K562 (cell line): Measurements from ENCODE around the gene EPN3. TPM values are rescaled to one million over a fixed set of nuclear protein-coding genes. Genes with fewer than 3 reads are reported as not detected.

Experiments
- BMI1 ChIP-seq: fragments of 150-350 bp; IDR thresholded peaks from 2 replicates; pipeline ENCODE4 v1.6.1; 2014; ENCODE audit warnings: low read length
- CHD1 ChIP-seq: fragments of 200-600 bp; sonication (generic); IDR thresholded peaks from one replicate; pipeline ENCODE4 v1.6.1; 2012; ENCODE audit warnings: mild to moderate bottlenecking, moderate library complexity, low read length, inconsistent platforms
- ELF2 ChIP-seq: fragments of 250-450 bp; sonication (Bioruptor Pico); IDR thresholded peaks from 2 replicates; pipeline ENCODE4 v1.5.0; 2021; ENCODE audit warnings: mild to moderate bottlenecking
- ELF4 ChIP-seq: fragments of 450-650 bp; formaldehyde crosslinking; IDR thresholded peaks from 2 replicates; pipeline ENCODE4 v1.4.0; 2022; ENCODE audit warnings: missing genetic modification characterization
- ID3 ChIP-seq, 2 experiments: fragments of 250-450 bp in 1 of 2; fragments of 450-650 bp in 1 of 2; sonication (Bioruptor Pico) in 1 of 2; IDR thresholded peaks; 2 replicates each; pipeline versions ENCODE4 v1.6.1 to v1.8.0; 2016 to 2021; ENCODE audit warnings: mild to moderate bottlenecking in 2 of 2, moderate library complexity in 2 of 2, missing compliant biosample characterization in 1 of 2, missing genetic modification characterization in 1 of 2
- JUN ChIP-seq, 2 experiments: sonication (generic) in 1 of 2; formaldehyde crosslinking in 1 of 2; IDR thresholded peaks; 2 replicates each; pipeline versions ENCODE4 v1.6.1 to v1.8.0; 2012 to 2022; ENCODE audit warnings: borderline replicate concordance in 2 of 2, mild to moderate bottlenecking in 2 of 2, improper control_type of control experiment in 1 of 2, low read depth in 1 of 2, low read length in 1 of 2, missing genetic modification reagents in 1 of 2
- MBD1 ChIP-seq: fragments of 250-450 bp; sonication (Bioruptor Pico); IDR thresholded peaks from 2 replicates; pipeline ENCODE4 v1.8.0; 2022; ENCODE audit warnings: inconsistent platforms
- NEUROD1 ChIP-seq: fragments of 150-350 bp; IDR thresholded peaks from 2 replicates; pipeline ENCODE4 v1.6.1; 2014; ENCODE audit warnings: borderline replicate concordance, low read length, low read depth; ENCODE audit not compliant: partially characterized antibody
- POLR2A ChIP-seq: fragments of 450-650 bp; conservative IDR thresholded peaks from 2 replicates; pipeline ENCODE4 v1.6.1; 2016
- POLR2G ChIP-seq: fragments of 200-400 bp; formaldehyde crosslinking; IDR thresholded peaks from 2 replicates; pipeline ENCODE4 v1.6.1; 2017; ENCODE audit warnings: low read depth, mild to moderate bottlenecking, antibody characterized with exemption, low read length, moderate library complexity
- SP2 ChIP-seq: IDR thresholded peaks from 2 replicates; pipeline ENCODE4 v1.6.1; 2011; ENCODE audit warnings: mild to moderate bottlenecking, low read depth, low read length, moderate library complexity; ENCODE audit not compliant: poor library complexity, severe bottlenecking; ENCODE audit errors: extremely low read depth
- YY1 ChIP-seq, 3 experiments: IDR thresholded peaks; 2 replicates each; pipeline ENCODE4 v1.6.1; 2011; ENCODE audit warnings: low read length in 2 of 3, mild to moderate bottlenecking in 2 of 3, moderate library complexity in 2 of 3, borderline replicate concordance in 1 of 3, control low read depth in 1 of 3, low read depth in 1 of 3; ENCODE audit not compliant: insufficient read depth in 3 of 3, insufficient replicate concordance in 2 of 3, control insufficient read depth in 1 of 3, insufficient read length in 1 of 3; ENCODE audit errors: extremely low read depth in 1 of 3
- ZNF408 ChIP-seq: fragments of 250-450 bp; sonication (Bioruptor Pico); IDR thresholded peaks from 2 replicates; pipeline ENCODE4 v1.4.0; 2020; ENCODE audit warnings: low read depth, mild to moderate bottlenecking, moderate library complexity
- ZNF57 ChIP-seq: fragments of 450-650 bp; formaldehyde crosslinking; IDR thresholded peaks from 2 replicates; pipeline ENCODE4 v1.4.0; 2020; ENCODE audit warnings: mild to moderate bottlenecking, moderate library complexity
- ZNF583 ChIP-seq: fragments of 250-450 bp; sonication (Bioruptor Pico); IDR thresholded peaks from 2 replicates; pipeline ENCODE4 v1.4.0; 2020
- polyA plus RNA-seq, 8 experiments: library from polyadenylated mRNA; depleted of rRNA in 4 of 8; stranded (reverse) in 5 of 8; unstranded in 3 of 8; fragments of >200 nt; fragmentation: Nextera tagmentation in 2 of 8; fragmentation: Illumina TruSeq in 1 of 8; extraction: Ambion mirVana in 2 of 8; extraction: Trizol in 1 of 8; gene quantifications; 2 replicates each; pipeline versions ENCODE4 v1.2.1 to v1.2.3, GENCODE V29; 2011 to 2014; ENCODE audit warnings: inconsistent platforms in 1 of 8, missing spikeins in 1 of 8
- total RNA-seq, 7 experiments: library from RNA; depleted of rRNA in 6 of 7; stranded (reverse); fragments of >200 nt in 6 of 7; fragmentation: Illumina TruSeq in 2 of 7; extraction: Trizol in 2 of 7; gene quantifications; 2 replicates each; pipeline versions ENCODE4 v1.2.1 to v1.2.3, GENCODE V29; 2011 to 2021; ENCODE audit warnings: low replicate concordance in 1 of 7
- TF ChIP-seq, protein P1 (sequence below): sonication (generic); formaldehyde crosslinking; IDR thresholded peaks from 2 replicates; pipeline ENCODE4 v1.8.0; 2022; ENCODE audit warnings: mild to moderate bottlenecking, missing genetic modification reagents
- TF ChIP-seq, protein P2 (sequence below): fragments of 250-450 bp; sonication (Bioruptor Pico); IDR thresholded peaks from 2 replicates; pipeline ENCODE4 v1.5.0; 2022; ENCODE audit warnings: mild to moderate bottlenecking

The EPN3 gene
- total and polyA plus RNA-seq, 9 of the 15 experiments (the other 6 are each of a cell fraction or from before 2014, with no cell fraction given), result 0.16 TPM; not detected in 8

DNA sequence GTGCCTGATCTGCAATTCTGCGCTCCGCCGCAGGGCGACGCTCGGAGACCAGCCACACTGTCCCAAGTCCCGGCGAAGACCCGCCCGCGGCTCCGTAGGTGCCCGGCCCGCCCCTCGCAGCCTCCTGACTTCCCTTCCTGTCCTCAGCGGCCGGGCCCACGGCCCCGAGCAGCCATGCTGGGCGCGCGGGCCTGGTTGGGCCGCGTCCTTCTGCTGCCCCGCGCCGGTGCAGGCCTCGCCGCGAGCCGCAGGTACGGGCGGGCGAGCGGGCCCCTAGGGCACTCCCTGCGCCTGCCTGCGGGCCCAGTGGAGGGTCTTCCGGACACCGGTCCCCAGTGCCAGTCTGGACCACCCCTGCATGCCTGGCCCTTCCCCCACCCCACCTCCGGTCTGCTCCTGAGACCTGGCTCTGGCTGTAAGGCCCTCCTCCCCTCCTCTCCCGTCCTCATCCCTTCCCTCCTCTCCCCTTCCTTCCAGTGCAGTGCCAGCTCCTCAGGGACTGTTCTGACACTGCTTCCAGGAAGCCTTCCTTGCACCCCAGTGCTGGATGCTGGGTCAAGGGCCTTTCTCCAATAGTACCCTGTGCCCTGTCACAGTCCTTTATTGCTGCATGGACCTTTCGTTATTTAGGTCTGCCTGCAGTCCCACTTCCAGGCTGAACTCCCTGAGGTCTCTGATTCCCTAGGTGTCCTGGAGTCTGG, 14.7 kb downstream of the EPN3 start, which contains the start of gene SPATA20 (continued):
- TF ChIP-seq, protein P1, sequence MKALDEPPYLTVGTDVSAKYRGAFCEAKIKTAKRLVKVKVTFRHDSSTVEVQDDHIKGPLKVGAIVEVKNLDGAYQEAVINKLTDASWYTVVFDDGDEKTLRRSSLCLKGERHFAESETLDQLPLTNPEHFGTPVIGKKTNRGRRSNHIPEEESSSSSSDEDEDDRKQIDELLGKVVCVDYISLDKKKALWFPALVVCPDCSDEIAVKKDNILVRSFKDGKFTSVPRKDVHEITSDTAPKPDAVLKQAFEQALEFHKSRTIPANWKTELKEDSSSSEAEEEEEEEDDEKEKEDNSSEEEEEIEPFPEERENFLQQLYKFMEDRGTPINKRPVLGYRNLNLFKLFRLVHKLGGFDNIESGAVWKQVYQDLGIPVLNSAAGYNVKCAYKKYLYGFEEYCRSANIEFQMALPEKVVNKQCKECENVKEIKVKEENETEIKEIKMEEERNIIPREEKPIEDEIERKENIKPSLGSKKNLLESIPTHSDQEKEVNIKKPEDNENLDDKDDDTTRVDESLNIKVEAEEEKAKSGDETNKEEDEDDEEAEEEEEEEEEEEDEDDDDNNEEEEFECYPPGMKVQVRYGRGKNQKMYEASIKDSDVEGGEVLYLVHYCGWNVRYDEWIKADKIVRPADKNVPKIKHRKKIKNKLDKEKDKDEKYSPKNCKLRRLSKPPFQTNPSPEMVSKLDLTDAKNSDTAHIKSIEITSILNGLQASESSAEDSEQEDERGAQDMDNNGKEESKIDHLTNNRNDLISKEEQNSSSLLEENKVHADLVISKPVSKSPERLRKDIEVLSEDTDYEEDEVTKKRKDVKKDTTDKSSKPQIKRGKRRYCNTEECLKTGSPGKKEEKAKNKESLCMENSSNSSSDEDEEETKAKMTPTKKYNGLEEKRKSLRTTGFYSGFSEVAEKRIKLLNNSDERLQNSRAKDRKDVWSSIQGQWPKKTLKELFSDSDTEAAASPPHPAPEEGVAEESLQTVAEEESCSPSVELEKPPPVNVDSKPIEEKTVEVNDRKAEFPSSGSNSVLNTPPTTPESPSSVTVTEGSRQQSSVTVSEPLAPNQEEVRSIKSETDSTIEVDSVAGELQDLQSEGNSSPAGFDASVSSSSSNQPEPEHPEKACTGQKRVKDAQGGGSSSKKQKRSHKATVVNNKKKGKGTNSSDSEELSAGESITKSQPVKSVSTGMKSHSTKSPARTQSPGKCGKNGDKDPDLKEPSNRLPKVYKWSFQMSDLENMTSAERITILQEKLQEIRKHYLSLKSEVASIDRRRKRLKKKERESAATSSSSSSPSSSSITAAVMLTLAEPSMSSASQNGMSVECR (CRISPR knock-in tag), result peak; percentile 71; the same call in 1 of the 2 replicates
- TF ChIP-seq JUN (IDR thresholded peaks at IDR 0.05; ENCODE audit: borderline replicate concordance, low read depth, low read length) (0 out of 2 replicates have a peak, but pooled peaks have one; percentile 8), JUN (CRISPR knock-in tag; IDR thresholded peaks at IDR 0.05; ENCODE audit: borderline replicate concordance) (0 out of 2 replicates have a peak, but pooled peaks have one; percentile 70), ZNF57 (CRISPR knock-in tag) (no peak), ELF2 (no peak), ZNF408 (CRISPR knock-in tag) (no peak), ELF4 (CRISPR knock-in tag) (no peak), CHD1 (no peak), ID3 (CRISPR knock-in tag; IDR thresholded peaks at IDR 0.05) (no peak), ID3 (tag; IDR thresholded peaks at IDR 0.05) (no peak), ZNF583 (no peak), POLR2A (no peak), POLR2G (peak; percentile 89), BMI1 (no peak), MBD1 (0 out of 2 replicates have a peak, but pooled peaks have one; percentile 39), SP2 (no peak), YY1 (IDR thresholded peaks at IDR 0.05; ENCODE audit: borderline replicate concordance in 1 of 3, control insufficient read depth in 1 of 3, extremely low read depth in 1 of 3, insufficient read depth in 3 of 3, insufficient read length in 1 of 3, insufficient replicate concordance in 2 of 3, low read depth in 1 of 3, low read length in 2 of 3) (peak in 2 of 3 experiments; percentile 70 to 80), NEUROD1 (no peak)
- TF ChIP-seq, protein P2, sequence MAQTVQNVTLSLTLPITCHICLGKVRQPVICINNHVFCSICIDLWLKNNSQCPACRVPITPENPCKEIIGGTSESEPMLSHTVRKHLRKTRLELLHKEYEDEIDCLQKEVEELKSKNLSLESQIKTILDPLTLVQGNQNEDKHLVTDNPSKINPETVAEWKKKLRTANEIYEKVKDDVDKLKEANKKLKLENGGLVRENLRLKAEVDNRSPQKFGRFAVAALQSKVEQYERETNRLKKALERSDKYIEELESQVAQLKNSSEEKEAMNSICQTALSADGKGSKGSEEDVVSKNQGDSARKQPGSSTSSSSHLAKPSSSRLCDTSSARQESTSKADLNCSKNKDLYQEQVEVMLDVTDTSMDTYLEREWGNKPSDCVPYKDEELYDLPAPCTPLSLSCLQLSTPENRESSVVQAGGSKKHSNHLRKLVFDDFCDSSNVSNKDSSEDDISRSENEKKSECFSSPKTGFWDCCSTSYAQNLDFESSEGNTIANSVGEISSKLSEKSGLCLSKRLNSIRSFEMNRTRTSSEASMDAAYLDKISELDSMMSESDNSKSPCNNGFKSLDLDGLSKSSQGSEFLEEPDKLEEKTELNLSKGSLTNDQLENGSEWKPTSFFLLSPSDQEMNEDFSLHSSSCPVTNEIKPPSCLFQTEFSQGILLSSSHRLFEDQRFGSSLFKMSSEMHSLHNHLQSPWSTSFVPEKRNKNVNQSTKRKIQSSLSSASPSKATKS (CRISPR knock-in tag), result no peak
